Activated naive CD4-positive, alpha-beta T cell treated with anti-CD3 and anti-CD28 coated beads, Interleukin-2, amount 50 U/mL, for 16 hours (primary cell): ENCODE results near the gene FLNA.
"Not testable (repeated sequence)": the region's sequence is repeated elsewhere in the genome, so short reads cannot be mapped to it uniquely, and the experiment has no call there.

ENCODE experiments used
- DNase-seq: peaks from one replicate; pipeline ENCODE4 v3.0.0-alpha.2; 2020

The FLNA gene

GRCh38 chrX:154374313-154375155 lies at the start of gene FLNA:
Gene FLNA (minus strand): TSS chrX:154374634. CDS start chrX:154371245, 3,389 bp downstream.
- DNase-seq: no peak

DNA sequence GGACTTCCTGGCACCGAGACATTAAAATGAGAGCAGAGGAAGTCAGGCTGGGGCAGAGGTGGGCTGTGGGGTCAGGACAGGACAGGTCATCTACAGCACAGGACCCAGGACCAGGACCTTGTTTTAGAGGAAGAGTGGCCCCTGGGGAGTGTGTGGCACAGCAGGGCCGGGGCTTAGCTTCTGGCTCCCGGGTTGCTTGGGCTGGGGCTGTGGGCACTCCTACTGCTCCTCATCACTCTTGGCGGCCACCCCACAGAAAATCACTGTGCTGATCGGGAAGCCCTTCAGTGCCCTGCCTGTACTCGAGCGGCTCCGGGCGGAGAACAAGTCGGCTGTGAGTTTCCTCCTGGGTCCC lies 45.9 kb upstream of the FLNA start:
- no peak for DNase-seq

DNA sequence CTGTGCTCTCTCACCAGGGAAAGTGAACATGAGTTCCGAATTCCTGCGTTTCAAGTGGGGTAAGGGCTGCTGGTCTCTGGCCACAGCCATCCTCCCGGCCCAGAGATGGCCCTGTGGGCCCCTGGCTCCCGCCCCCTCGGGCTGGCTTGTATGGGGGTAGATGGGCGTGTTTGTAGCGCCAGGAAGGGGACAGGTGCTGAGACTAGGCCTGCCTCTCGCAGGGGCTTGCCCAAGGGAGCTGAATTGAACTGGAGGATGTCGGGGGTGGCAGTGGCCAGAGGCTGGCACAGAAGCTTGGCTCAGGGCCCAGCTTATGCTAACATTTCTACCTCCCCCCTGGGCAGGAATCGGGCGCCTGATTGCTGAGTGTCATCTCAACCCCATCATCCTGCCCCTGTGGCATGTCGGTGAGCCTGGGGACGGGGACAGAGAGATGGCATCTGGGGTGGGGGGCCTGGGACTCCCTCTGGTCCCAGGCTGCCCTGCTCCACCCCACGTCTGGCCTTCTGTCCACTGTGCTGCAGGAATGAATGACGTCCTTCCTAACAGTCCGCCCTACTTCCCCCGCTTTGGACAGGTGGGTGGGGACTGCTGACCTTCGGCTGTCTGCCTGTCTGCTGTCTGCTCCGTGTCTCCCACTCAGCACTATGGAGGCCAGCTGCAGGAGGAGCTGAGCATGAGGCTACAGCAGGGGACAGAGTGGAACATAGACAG lies 45.4 kb upstream of the FLNA start:
- DNase-seq: no peak

DNA sequence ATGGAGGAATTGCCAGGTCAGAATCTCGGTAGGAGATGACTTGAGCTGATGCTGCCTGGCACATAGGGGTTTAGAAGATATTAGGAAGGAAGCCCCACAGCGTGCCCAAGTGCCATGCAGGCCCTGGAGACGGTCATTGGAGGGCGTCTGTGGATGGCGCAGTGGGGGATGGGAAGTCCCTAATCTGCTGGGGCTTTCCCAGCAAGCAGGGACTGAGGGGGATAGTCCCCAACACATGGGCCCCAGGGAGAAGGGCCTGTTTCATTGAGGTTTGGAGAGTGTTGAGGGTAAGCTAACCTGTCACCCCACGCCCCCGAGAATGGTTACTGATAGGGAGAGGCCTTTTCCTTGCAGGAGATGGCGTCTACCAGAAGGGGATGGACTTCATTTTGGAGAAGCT lies 44.8 kb upstream of the FLNA start:
- DNase-seq: no peak

DNA sequence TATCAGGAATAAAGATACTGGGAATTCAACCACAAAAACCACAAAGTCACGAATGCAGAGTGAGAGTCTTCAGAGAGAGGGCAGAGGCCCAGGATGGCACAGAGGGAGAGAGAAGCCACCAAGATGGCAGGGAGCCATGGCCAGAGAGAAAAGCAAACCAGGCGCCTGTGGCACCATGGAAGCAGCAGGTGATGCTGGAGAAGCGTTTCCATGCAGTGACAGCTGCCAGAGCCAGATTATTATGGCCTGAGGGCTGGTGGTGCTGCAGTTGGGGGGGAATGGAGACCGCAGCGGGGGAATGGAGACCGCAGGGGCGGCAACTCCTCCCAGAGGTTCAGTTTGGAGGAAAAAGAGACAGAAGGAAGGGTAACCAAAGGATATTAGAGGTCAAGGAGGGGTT lies 42.7 kb upstream of the FLNA start:
- DNase-seq: no peak

GRCh38 chrX:154413142-154413541 lies 38.7 kb upstream of the FLNA start:
- no peak for DNase-seq

DNA sequence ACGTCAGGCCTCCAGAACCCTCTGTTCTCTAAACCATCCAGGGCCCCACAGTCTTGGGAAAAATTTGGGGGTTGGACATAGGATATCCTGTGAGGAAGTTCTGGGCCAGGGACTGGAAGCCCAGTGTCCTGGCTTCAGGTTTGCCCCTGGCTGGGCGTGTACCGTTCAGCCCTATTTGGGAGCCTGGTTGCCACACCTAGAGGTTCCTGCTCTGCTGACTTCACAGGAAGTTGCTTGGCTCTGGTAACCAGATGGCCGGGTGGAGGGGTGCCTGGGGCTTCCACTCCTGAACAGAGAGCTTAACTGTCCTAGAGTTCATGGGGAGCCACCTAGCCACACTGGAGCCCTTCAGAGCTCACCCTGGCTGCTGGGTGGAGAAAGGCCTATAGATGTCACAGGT lies 38.0 kb upstream of the FLNA start:
- DNase-seq: no peak

GRCh38 chrX:154411981-154412340 lies 37.5 kb upstream of the FLNA start:
- peak; percentile 58 for DNase-seq

DNA sequence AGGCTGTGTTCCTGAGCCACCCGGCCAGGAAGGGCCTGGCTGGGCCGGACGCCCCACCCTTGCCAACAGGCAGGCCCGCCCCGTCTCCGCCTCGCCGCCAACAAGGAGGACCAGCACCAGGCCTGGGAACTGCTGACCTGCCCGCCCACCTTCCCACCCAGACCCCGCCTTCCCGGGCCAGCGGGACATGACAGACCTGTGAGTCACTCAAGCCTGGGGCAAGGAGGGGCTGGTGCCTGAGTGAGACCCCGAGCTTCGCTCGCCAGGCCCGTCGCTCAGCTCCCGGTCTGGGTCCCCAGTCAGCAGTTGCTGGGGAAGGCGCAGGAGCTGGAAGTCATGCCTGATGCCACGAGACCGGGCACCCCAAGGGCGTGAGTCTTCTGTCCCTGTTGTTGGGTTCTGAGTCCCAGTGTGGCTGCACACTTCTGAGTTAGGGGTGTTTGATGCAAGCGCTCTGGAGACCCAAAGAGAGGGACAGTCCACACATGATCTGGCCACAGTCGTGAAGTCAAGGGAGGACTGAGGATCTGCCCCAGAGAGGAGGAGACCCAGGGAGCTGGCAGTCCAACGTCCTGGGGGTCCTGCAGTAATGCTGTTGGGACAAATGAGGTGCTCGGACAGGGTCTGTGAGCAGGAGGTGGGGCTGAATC lies 34.9 kb upstream of the FLNA start, which contains the start of gene DNASE1L1:
Gene DNASE1L1 (minus strand): TSS at position 33 of the 650 bp plus-strand sequence. CDS start 3,686 bp downstream, outside the sequence.
- DNase-seq: no peak

DNA sequence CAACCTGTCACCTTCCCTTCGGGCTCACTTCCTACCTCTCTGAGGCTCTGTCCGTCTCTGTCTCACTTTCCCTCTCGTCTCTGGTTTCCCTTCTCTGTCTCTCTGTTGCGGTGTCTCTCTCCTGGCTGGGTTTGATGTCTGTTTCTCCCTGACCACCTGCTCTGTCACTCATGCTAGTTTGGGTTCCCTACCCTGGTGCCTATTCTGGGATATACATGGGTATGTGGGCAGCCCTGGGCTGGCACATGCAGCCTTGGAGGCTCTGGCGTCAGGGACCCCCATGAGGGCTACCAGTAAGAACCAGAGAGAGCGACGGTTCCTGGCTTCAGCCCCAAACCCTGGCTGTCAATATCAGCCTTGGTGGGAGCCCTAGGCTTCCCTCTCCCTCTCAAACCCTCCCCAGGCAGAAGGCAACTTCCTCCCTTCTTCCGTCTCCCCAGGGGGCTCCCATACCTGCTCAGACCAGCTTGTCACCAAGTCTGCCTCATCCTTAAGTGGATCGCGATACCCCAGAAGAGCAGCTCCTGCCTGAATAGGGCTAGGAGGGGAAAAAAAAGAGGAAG lies 34.3 kb upstream of the FLNA start:
- no peak for DNase-seq

DNA sequence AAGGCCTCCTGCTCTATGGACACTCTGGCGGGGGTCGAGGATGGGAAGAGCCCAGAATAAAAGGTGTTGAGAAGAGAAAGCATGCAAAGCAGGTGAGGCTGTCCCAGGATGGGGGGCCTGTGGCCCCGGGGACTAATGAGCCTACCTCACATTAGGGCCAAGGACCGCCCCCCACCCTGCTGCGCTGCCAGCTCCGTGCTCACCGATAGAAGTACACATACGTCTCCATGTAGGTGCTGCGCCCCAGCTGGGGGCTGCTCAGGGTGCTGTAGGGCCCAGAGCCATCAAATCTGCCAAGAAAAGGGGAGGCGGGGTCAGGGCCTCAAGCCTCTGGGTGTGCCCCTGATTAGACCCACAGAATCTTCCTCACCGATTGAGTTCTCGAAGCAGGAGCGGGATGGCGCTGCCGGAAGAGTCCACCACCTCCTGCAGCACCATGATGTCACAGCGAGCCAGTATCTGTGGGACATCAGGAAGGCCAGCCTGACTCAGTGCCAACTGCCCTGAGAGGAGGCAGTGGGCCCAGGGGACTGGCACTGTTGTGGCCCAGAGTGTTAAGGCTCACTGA lies 30.3 kb upstream of the FLNA start:
- no peak for DNase-seq

GRCh38 chrX:154403858-154404257 lies 29.4 kb upstream of the FLNA start:
- DNase-seq: no peak

- DNase-seq: no peak
Observed at GRCh38 chrX:154403192-154403591, 28.8 kb upstream of the FLNA start.

DNA sequence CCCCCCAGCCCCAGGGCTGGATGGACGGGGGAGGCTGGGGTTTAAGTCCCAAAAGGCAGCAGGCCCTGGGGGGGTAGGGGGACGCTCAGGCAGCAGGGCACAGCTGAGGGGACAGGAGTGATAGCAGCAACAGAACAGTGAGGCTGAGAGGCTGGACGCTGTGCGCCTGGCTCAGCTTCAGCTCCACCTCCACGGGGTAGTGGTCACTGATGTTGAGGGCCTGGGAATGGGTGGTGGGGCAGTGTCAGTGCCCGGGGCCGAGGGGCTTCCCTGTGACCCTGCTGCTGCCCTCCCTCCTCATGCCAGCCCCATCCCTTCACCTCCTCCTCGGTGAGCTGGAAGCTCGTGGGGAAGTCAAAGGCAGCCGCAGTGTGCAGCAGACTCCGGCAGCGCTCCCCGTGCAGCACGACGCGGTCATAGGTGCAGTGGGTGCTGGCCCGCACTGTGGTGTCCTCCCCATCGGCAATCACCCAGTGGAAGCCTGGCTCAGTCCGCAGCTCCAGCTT lies 28.2 kb upstream of the FLNA start:
- DNase-seq: no peak

DNA sequence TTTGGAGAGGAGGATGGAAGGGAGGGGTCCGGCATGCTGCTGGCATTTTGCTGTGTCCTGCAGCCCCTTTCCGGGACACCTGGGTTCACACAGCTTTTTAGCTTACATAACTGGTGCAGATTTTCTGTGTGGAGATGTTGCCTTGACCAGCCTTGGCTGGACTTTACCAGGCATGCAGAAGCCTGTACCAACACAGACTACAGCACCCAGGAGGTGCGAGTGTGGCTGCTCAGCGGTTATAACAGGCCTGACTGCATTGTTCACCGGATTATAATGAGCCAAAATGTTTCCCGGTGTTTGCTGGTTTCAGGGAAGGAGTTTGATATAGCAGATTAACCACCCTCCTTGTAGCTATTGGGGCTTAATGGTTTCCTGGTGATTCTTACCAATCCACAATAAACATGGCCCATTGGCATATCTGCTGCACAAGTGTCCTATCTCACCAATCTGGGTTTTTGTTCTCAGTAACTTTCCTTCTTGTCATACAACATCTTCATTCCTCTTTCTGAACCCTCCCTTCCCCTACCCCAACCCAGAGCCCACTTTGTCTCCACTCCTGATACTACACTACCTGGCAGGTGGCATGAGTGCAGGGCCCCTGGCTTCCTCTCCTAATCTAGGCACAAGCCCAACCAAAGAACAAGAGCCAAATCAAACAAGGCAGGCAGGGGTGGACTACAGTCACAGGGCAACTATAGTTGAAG lies 27.6 kb upstream of the FLNA start:
- DNase-seq: no peak

DNA sequence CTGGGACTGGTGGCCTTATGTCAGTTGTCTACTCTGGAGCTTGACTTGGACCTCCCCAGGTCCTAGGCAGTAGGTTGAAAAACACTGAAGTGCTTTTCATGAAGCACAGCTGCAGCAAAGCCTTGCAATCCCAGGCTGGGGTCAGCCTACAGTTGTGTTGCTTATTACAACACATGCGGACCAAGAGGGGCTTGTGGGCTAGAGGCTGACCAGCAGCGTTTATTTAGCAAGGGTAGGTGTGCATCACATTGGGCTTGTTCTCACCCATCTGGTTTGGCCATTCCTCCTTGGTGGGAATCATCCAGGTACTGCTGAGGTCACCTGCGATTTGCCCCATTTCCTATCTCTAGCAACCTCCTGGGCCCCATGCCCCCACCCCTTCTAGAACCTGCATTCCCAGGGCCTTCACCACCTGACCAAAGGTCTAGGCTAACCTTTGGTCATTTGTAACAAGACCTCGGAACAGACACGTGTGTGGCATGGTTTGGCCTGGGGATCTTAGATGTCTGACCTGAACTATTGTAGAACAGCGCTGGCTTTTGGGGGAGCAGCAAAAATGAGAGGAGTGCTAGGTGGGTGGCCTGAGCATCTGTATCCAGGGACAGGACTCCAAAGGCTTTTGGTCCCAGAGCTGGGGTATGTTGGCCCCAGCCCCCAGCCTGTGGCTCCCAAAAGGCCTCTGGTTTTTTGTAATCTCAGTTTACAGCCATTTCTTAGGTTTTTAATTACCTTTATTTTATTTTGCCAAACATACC lies 26.8 kb upstream of the FLNA start:
- DNase-seq: peak; percentile 33

DNA sequence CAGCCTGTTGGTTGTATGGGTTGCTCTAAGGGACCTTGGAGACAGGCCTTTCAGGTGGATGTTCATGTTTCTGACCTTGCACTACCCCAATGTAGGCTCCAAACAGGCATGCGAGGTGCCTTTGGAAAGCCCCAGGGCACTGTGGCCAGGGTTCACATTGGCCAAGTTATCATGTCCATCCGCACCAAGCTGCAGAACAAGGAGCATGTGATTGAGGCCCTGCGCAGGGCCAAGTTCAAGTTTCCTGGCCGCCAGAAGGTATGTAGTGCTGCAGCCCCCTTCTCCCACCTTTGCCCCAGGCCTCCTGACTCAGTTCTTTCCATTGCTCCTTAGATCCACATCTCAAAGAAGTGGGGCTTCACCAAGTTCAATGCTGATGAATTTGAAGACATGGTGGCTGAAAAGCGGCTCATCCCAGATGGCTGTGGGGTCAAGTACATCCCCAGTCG lies 26.0 kb upstream of the FLNA start:
- not testable (repeated sequence) for DNase-seq

DNA sequence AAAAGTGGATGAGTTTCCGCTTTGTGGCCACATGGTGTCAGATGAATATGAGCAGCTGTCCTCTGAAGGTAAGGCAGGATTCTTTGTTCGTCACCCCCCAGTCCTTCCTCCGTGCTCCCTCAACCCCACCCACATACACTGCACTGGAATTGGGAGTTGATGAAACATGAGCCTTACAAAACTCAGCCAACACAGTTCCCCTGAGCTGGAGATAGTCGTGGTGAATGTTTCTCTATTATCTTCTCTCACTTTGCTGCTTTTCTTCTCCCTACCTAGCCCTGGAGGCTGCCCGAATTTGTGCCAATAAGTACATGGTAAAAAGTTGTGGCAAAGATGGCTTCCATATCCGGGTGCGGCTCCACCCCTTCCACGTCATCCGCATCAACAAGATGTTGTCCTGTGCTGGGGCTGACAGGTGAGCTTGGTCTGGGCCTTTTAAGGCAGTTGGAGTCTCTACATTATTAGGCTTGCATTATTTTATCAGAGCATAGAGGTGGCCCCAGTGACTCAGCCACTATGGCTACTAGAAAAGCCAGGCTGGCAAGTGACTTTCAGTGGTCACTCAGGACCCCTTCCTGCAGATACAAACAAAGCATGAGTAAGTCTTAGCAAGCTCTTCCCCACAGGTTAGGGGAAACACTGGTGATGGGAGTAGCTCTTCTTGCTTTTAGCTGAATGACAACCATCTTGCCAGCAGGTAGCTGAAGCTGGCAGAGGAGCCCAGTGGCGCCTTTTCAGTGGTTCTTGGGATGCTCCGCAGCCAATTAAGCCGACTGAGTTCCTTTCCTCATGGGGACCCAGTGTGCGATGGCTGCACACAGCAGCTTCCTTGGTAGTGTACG lies 25.3 kb upstream of the FLNA start:
- peak; percentile 30 for DNase-seq

- peak; percentile 81 for DNase-seq
Observed at GRCh38 chrX:154398668-154399526, 24.5 kb upstream of the FLNA start.
